Measurements from ENCODE around the gene TEX2. TPM values are rescaled to one million over a fixed set of nuclear protein-coding genes. Genes with fewer than 3 reads are reported as not detected.

The TEX2 gene
- total and polyA plus RNA-seq, 2 of the 13 experiments (the other 11 are each of a cell fraction or from before 2014, with no cell fraction given) = 21.4 to 37.7 TPM

DNA sequence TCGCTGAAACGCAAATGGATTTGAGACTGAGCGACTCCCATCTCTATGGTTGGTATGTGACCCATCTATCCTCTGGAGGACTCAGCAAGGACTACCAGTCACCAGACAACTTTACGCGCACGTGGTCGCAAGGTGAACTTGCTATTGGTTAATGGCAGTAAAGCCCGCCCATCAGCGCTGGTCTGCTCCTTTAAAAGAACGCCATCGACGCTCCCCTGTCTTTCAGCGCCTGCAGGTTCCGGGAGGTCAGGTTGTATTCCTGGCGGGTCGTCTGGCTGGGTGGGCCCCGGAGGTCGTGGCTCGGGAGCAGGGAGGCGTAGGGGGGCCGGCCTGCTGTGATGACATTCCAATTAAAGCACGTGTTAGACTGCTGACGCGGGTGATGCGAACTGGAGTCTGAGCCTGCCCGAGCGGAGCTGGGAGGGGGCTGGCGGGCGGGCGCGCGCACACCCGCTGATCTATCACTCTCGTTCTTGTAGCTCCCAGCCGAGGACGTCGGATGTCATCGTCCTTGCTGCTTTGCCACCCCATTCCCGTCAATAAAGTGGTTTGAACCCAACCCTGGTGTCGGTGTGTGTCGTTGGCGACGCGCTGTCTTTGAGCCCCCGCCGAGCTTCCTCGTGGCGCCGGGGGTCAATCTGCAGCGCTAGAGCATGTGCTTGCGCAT is 117.2 kb downstream of the TEX2 start (continued):
- TF ChIP-seq YEATS2 (CRISPR knock-in tag; IDR thresholded peaks at IDR 0.05; ENCODE audit: borderline replicate concordance) = peak; percentile 99
- TF ChIP-seq, protein P1, sequence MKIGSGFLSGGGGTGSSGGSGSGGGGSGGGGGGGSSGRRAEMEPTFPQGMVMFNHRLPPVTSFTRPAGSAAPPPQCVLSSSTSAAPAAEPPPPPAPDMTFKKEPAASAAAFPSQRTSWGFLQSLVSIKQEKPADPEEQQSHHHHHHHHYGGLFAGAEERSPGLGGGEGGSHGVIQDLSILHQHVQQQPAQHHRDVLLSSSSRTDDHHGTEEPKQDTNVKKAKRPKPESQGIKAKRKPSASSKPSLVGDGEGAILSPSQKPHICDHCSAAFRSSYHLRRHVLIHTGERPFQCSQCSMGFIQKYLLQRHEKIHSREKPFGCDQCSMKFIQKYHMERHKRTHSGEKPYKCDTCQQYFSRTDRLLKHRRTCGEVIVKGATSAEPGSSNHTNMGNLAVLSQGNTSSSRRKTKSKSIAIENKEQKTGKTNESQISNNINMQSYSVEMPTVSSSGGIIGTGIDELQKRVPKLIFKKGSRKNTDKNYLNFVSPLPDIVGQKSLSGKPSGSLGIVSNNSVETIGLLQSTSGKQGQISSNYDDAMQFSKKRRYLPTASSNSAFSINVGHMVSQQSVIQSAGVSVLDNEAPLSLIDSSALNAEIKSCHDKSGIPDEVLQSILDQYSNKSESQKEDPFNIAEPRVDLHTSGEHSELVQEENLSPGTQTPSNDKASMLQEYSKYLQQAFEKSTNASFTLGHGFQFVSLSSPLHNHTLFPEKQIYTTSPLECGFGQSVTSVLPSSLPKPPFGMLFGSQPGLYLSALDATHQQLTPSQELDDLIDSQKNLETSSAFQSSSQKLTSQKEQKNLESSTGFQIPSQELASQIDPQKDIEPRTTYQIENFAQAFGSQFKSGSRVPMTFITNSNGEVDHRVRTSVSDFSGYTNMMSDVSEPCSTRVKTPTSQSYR (CRISPR knock-in tag; IDR thresholded peaks at IDR 0.05; ENCODE audit: borderline replicate concordance) = peak; percentile 78; the same call in 1 of the 2 replicates
- TF ChIP-seq ZSCAN22 (CRISPR knock-in tag; IDR thresholded peaks at IDR 0.05) = no peak
- peak; percentile 32 for TF ChIP-seq HNRNPLL (IDR thresholded peaks at IDR 0.05; ENCODE audit: low read depth, low read length, poor library complexity, severe bottlenecking)
- TF ChIP-seq DR1 (CRISPR knock-in tag; IDR thresholded peaks at IDR 0.05) = peak; percentile 100
- TF ChIP-seq ZFP36L1 (CRISPR knock-in tag; IDR thresholded peaks at IDR 0.05) = peak; percentile 92
- peak; percentile 67 for TF ChIP-seq ZNF770 (CRISPR knock-in tag; IDR thresholded peaks at IDR 0.05)
- TF ChIP-seq ZNF737 (CRISPR knock-in tag; IDR thresholded peaks at IDR 0.05; ENCODE audit: borderline replicate concordance) = peak; percentile 57; the same call in 1 of the 2 replicates
- peak; percentile 94 for TF ChIP-seq IKZF5 (CRISPR knock-in tag; IDR thresholded peaks at IDR 0.05)
- no peak for TF ChIP-seq TCF7 (IDR thresholded peaks at IDR 0.05; ENCODE audit: low read depth)
- TF ChIP-seq KLF6 (CRISPR knock-in tag; IDR thresholded peaks at IDR 0.05) = peak; percentile 99
- TF ChIP-seq, protein P2, sequence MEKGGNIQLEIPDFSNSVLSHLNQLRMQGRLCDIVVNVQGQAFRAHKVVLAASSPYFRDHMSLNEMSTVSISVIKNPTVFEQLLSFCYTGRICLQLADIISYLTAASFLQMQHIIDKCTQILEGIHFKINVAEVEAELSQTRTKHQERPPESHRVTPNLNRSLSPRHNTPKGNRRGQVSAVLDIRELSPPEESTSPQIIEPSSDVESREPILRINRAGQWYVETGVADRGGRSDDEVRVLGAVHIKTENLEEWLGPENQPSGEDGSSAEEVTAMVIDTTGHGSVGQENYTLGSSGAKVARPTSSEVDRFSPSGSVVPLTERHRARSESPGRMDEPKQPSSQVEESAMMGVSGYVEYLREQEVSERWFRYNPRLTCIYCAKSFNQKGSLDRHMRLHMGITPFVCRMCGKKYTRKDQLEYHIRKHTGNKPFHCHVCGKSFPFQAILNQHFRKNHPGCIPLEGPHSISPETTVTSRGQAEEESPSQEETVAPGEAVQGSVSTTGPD (CRISPR knock-in tag; IDR thresholded peaks at IDR 0.05) = peak; percentile 75; the same call in 1 of the 2 replicates
- peak; percentile 97 for TF ChIP-seq ZBTB4 (CRISPR knock-in tag; IDR thresholded peaks at IDR 0.05; ENCODE audit: borderline replicate concordance)
- TF ChIP-seq TAF15 (IDR thresholded peaks at IDR 0.05; ENCODE audit: low read depth, low read length, poor library complexity, severe bottlenecking) = peak; percentile 98
- peak; percentile 90; the same call in 1 of the 3 replicates for TF ChIP-seq MXI1 (IDR thresholded peaks at IDR 0.05; ENCODE audit: borderline replicate concordance, low read depth, low read length)
- TF ChIP-seq POLR2AphosphoS2 (IDR thresholded peaks at IDR 0.05; ENCODE audit: low read depth, low read length) = peak; percentile 100
- no peak for TF ChIP-seq CC2D1A (CRISPR knock-in tag; IDR thresholded peaks at IDR 0.05)

All from HepG2 (cell line).